GM19438 (cell line): Measurements from ENCODE around the gene LPP.

ENCODE experiments used
- ATAC-seq: cut with Tn5 transposase; IDR thresholded peaks from one replicate; pipeline ENCODE4 v1.9.1; 2021; ENCODE audit warnings: low read depth; ENCODE audit not compliant: unreplicated experiment

Gene LPP, protein sequence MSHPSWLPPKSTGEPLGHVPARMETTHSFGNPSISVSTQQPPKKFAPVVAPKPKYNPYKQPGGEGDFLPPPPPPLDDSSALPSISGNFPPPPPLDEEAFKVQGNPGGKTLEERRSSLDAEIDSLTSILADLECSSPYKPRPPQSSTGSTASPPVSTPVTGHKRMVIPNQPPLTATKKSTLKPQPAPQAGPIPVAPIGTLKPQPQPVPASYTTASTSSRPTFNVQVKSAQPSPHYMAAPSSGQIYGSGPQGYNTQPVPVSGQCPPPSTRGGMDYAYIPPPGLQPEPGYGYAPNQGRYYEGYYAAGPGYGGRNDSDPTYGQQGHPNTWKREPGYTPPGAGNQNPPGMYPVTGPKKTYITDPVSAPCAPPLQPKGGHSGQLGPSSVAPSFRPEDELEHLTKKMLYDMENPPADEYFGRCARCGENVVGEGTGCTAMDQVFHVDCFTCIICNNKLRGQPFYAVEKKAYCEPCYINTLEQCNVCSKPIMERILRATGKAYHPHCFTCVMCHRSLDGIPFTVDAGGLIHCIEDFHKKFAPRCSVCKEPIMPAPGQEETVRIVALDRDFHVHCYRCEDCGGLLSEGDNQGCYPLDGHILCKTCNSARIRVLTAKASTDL

DNA sequence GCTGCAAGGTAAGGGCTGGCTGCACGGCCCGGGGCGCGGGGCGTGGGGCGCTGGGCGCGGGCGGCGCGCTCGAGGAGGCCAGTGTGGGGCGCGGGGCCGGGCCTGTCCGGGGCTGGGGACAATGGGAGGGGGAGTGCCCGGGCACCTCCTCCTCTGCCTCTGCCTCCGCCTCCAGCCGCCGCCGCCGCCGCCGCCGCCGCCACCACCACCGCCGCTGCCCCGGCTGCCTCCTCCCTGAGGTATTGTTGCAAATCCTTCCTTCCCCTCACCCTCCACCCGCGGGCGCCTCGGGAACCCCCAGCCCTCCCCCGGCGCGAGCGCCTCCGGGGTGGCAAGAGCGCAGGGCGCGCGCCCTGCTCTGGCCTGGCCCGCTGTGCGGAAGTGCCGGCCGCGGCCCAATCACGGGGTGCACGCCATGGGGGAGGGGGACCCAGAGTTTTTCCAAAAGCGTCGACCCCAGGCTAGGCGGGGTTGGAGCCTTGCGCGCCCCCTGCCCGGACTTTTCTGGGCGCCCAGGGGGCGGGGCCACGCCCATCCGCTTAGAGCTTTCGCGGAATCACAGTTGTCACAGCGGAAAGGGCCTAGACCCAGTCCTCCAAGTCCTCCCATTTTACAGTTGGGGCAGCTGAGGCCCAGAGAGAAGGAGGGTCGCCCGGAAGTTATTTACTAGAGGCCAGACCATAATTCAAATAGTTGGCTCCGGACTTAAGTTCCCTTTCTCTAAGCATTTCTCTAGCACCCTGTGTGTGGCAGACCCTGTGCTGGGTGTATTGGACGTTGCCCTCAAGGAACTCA, at the start of gene LPP:
Gene LPP, plus strand, starts transcription at position 144 of the 795 bp plus-strand sequence. CDS start 251,964 bp downstream, outside the sequence.
- peak; percentile 85 for ATAC-seq

DNA sequence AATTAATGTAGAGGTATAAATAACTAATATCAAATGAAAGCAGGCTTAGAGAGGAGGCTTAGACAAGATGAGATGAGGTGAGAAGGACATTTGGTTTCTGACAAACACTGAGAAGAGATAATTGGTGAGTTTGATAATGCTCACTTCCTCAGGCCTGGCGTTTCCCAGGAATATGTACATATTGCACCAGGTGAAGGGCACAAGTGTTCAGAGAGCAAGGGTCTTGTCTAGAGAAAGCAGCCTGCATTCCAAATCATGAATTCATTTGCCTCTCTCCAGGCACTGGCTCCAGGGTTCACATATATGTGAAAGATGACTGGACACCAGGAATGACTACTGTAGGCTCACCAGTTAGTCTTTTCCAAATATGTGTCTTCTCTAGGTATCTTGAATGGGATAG, 48.0 kb upstream of the LPP start:
- no peak for ATAC-seq

DNA sequence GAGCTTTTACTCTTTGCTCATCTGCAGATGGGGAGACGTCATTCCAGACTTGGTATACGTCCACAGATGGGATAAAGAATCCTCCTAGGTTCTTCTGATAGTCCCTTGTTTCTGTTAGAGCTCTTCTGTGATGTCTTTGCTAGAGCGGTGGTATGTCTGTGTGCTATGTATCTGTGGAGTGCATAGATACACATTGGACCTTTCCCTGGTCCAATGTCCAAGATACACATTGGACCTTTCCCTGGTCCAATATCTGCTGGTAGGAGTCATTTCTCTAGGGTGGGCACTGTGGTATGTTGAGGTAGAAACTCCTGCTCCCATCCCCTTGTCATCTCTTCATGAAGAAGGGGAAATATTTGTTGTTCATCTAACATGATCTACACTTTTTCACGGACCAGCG, 47.5 kb upstream of the LPP start:
- ATAC-seq = no peak

DNA sequence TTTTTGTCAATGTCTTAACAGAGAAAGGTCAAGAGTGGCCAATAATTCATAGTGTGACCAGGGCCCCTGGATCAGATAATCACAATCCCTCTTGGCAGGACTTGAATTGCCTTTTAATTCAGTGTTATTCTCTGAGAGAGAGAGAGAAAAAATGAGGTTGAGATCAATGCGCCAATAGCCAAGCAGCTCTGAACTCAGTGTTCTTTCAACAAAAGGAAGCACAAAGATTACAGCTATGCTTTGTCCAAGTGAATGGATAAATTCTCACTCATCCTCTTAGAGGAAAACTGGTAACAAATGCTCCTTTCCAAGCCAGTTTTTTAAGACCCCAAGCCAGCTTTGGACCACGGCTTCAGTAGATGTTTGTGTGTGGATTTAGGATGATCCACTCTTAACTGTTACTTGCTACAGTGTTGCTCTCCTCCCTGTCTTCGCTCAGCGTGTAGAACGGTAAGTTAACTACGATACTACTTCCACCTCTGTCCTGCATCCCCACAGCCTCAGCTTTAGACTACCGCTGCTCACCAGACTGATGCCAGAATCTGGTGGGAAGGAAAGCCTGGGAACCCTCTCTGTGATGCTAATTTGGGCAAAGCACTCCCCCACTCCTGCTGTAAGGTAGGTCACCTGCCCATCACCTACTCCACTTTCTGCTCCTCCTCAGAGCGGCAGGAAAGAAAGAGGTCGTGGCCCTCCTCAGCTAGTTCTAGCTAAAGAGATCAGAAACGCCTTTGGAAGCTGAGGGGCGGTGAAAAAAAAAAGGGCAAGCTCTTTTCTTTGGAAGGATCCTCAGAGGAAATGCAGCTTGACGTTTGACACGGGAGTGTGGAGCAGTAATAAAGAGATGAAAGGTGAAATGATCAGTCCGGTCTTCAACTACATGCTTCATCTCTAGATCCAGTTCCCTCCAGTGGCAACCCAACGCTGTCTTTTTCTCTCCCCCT, 46.8 kb upstream of the LPP start:
- ATAC-seq = no peak

DNA sequence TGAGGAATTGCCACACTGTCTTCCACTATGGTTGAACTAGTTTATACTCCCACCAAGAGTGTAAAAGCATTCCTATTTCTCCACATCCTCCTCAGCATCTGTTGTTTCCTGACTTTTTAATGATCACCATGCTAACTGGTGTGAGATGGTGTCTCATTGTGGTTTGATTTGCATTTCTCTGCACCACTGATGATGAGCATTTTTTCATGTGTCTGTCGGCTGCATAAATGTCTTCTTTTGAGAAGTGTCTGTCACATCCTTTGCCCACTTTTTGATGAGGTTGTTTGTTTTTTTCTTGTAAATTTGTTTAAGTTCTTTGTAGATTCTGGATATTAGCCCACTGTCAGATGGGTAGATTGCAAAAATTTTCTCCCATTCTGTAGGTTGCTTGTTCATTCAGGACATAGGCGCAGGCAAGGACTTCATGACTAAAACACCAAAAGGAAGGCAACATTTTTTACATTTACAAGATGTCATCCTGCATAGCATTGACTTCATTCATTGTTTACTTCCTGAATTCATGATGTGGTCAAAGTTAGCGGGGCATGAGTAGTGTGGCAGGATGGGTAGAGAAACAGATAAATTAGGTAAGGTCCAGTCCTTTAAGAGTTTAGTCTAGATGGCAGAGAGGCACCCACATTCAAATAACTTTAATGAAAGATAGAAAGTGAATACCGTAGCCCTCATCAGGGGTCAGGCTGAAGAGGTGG, 45.1 kb upstream of the LPP start:
- no peak for ATAC-seq

DNA sequence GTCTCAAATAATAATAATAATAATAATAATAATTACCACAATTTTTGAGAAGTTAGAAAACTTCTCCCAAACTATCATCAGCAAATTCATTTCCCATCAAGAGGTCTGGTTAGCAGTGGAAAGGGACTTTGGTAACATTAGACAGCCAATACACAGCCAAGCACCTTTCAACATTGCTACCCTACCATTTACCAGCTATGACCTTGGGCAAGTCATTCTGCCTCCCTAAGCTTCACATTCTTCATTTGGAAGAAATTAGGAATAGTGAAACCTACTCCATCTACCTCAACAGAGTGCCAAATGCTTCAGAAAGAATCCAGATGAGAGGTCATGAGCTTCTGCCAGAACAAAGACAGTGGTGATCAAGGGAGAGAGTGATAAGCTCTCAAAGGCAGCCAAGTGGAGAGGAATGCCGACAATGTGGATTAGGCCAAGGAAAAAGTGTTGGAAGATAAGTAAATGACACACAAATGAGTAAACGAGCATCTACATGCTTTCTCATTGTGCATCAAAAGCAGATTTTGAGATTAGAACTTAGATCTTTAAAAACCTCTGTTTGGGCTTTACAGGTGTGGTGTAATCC, 42.9 kb upstream of the LPP start:
- no peak for ATAC-seq

DNA sequence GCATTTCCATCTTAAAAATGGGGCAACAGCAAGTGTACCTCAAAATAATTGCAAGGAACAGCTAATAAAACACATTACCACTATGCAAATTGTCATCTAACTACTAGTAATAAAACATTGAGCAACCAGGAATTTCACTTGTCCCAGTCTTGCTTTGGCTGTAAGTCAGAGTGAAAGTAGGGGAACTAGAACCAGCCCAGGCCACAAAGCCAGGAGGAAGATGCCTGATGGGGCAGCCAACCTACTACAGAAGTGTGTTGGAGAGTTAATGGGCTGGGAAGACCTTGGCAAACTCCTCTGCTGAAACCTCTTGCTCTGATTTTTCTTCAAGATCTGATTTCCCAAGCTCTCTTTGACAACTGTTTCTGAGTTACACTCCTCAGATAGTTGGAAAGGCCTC, 40.2 kb upstream of the LPP start:
- no peak for ATAC-seq

DNA sequence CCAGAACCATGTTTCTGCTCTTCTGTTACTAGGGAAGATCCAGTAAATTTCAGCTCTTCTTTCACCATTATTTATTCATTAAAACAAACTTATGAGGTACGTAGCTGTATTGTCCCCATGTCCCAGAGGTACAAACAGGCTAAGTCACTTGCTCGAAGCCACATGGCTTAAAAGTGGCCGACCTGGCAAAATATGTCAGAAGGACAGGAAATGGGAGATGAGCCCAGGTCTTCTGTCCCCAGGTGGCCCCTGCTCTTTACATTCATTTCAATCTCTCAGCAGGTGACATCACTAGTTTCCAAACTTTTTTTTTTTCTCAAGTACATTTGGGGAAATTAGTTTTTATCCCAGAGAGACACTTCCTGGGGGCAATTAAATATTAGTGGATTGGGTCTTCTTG, 34.1 kb upstream of the LPP start:
- no peak for ATAC-seq

DNA sequence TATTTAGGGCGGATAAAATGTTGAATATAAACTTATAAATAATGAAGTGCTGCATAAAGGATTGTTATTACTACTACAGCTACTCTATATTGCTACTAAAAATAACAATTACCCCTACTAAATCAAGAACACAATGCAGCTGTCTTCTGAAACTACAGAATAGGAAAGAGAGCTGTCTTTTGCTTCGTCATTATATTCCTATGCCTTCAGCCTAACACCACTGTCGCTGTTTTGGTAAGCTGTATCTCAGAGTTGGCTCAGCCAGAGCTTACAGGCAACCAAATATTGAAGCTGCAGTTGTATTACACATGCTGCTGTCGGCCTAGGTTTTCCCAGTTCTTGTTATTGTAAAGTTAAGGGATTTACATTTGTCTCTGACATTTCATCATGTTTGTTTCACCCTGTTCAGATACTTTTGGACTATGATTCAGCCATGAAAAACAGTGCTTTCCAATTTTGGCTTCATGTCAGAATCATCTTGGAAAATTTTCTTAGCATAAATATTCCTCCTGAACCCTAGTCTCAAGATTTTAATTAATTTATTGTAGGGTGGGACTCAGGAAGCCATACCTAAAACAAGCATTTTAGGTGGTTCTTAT, 31.3 kb upstream of the LPP start:
- ATAC-seq = no peak

DNA sequence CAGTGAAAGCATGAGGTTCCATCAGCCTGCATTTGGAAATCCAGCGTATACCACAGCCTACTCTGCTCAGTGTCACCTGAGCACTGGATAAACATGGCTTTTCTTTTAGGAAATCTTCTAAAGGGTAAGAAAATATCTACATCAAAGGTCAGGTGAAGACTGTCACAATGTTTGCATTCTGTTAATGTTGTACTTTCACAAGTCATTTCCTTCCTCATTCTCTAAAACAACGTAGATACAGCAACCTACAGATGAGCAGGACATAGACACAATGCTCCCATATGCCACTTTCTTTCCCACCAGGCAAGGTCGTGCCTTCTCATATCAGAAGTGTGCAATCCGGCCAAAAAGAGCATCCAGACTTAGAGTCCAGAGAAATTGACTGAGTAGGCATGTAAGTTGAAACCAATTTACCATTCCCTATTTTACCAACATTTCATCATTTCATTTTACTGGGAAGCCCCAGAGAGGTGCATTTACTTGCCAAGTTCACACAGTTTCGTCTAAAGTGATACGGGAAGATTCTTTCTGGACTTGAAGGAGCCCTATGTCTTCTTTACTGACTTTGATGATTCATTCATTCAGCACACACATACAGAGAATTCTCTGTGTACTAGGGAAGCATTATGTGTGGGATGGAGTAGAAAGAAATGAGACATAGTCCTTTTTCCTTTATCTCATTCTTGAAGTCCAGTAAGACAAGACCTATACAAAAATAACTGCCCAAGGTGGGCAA, 30.6 kb upstream of the LPP start:
- peak; percentile 67 for ATAC-seq

DNA sequence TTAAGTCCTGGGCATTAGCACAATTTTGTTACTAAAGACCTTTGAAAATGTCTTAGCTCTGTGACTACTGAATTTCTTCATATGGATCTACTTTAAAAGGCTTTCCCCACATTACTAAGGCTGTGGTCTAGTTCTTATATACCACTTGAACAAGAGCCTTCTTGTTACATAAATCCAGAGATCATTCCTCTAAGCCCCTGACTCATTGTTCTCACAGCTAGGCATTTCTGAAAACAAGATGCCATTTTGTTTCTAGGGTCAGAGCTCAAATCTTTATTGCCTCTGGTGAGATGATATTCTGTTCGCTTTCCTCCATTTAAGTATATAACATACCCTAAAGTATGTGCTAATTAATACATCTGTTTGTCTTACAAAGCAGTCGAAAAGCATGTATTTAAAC, 29.8 kb upstream of the LPP start:
- ATAC-seq = no peak

DNA sequence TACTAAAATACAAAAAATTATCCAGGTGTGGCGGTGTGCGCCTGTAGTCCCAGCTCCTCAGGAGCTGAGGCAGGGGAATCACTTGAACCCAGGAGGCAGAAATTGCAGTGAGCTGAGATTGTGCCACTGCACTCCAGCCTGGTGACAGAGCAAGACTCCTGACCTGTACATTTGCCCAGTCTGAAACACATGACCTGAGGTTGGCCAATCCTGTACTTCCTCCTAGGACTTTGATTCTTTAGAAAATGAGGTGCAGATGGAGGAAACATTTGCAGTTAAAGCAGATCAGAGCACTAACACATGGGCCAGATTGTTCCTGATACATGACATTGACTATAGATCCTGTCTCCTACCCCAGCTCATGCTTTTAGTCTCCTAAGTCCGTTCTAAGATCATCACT, 28.9 kb upstream of the LPP start:
- no peak for ATAC-seq

DNA sequence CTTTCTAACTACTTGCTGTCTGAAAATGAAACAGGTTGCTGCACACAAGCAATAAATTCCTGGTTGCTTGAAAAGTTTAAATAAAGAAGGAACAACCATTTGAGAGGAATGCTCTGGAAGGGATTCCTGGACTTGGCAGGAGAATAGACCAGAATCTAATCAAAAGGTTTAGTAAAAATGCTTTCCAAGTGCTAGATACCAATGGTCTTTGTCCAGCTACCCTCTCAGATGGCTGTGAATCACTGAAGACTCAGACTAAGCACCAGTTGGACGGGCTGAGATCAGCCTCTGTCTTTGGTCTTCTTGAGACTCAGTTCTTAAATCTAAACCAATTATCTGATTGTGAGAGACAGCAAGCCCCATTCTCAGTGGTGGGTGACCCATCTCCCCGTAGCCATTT, 27.7 kb upstream of the LPP start:
- ATAC-seq = no peak

DNA sequence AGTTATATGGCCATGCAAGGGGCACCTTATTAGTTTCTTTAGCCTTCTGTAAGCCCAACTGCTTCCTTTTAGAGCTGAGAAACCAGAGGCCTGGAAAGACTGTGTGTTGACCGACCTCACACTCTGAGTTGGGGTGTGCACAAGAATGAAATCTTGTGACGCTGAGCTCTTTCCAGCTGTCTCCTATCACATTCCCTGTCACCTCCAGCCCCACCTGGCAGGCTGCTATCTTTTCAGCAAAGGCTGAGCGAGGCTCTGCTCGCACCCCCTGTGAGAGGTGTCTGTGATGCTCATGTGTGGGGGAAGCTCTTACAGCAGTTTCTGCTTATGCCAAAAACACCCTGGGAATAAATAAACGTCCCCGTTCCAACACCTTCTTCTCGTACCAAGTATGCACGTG, 27.0 kb upstream of the LPP start:
- ATAC-seq = no peak

DNA sequence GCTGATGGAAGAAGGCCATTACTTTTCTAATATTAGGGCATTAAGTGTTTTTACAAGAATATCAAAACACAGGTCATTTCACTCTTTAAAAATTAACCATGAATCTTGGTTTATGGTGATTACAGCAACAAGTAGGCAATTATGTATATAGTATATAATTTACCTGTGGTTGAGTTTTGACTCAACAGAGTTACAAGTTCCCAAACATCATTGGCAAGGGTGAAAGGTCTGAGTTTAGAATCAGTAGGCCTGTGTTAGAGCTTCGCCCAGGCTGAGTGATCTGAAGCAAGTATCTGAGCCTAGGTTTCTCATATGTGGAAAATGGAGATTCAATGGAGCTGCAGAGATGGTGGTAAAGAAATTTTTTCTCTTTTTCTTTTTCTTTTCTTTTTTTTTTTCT, 25.1 kb upstream of the LPP start:
- no peak for ATAC-seq

DNA sequence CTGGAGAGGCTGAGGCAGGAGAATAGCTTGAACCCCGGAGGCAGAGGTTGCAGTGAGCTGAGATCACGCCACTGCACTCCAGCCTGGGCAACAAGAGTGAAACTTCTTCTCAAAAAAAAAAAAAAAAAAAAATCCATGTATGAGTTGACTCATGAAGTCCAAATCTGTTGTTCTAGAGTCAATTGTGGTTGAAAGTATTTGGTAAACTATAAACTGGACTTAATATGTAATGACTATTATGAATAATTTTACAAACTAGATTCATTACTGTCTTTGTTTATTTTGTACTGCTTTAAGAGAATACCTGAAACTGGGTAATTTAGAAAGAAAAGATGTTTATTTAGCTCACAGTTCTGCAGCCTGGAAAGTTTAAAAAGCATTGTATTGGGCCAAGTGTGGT, 22.9 kb upstream of the LPP start:
- peak; percentile 53 for ATAC-seq

DNA sequence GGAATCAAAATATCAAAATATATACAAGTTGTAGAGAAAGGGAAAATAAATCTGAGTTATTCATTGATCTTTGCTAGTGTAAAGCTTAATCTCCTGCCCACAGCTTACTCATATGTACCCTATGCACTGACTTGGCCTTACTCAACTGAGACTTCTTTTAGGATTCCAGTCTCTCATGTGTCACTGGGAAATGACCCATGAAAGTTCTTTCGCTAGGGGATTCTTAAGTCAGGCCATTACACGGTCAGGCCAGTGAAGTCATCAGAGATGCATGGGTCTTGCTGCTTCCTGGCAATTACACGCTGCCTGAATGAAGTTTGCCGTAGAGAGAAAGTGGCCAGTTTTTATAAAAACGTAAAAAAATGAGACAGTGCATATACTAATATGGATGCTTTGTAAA, 20.7 kb upstream of the LPP start:
- ATAC-seq = peak; percentile 54

DNA sequence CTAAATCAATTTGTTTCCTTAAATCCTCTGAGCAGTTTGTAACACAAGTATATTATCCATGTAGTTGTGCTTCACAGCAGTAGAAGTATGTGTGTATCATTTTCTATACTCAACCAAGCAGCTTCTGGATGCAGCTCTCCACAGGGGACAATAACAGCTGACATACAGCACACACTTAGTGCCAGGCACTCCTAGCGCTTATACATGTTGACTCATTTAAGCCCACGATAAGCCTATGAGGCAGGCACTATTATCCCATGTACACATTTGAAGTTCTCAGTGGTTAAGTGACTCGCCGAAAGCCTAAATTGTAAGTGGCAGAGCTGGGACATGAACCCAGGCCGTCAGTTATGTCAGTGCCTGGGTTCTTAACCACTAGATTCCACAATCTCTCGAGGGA, 20.3 kb upstream of the LPP start:
- ATAC-seq = no peak
